SK-N-MC (cell line): ENCODE data around the gene DHRS9.

Experiments
- EZH2 ChIP-seq: fragments of 200-600 bp; sonication (generic); IDR thresholded peaks from one replicate; pipeline ENCODE4 v1.6.1; 2017; ENCODE audit warnings: antibody characterized with exemption
- FOXP2 ChIP-seq: optimal IDR thresholded peaks from 2 replicates; pipeline ENCODE3; 2011; ENCODE audit warnings: mild to moderate bottlenecking, moderate library complexity; ENCODE audit not compliant: insufficient read depth; ENCODE audit errors: extremely low read length, control extremely low read depth
- POLR2AphosphoS5 ChIP-seq: IDR thresholded peaks from 2 replicates; pipeline ENCODE4 v1.6.1; 2012; ENCODE audit warnings: mild to moderate bottlenecking, low read depth, low read length, borderline replicate concordance

DNA sequence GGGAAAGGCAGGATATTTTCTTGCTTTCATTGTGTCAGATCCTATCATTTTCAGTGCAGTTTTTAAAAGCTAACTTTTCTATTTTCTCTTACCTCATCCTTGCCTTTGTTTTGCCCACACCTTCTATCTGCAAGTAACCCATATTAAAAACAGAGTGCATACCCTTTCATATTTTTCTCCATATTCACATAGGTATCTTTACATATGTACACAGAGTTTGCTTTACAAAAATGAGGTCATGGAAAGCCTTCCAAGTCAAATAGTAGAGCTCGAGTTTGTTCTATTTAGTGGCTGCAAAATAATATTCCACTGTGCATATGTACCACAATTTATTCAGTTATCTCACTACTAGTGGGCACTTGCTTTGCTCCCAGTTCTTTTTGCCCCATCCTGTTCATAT lies 3.9 kb upstream of the DHRS9 start:
- TF ChIP-seq EZH2: no peak
- no peak for TF ChIP-seq POLR2AphosphoS5
- TF ChIP-seq FOXP2: no peak
